Fibroblast of mammary gland (primary cell): ENCODE measurements around the gene LBHD2.

Experiments used
- DNase-seq: peaks from one replicate; pipeline ENCODE4 v3.0.0-alpha.2; 2010; ENCODE audit warnings: low read depth
- H3K4me3 ChIP-seq: 2 replicates; pipeline ENCODE4 v1.5.1; 2011; ENCODE audit warnings: low read depth, mild to moderate bottlenecking, low read length, moderate library complexity; ENCODE audit not compliant: control insufficient read depth
- CTCF ChIP-seq: conservative IDR thresholded peaks from 2 replicates; pipeline ENCODE4 v1.5.1; 2011; ENCODE audit warnings: low read depth, low read length, inconsistent platforms; ENCODE audit not compliant: control insufficient read depth, insufficient read depth

Gene LBHD2

GRCh38 chr14:103130965-103131364, 47.0 kb downstream of the LBHD2 start:
- TF ChIP-seq CTCF, result no peak
- H3K4me3 ChIP-seq, result no peak overlapping the region
- peak; percentile 85 for DNase-seq

GRCh38 chr14:103131580-103131979, 47.6 kb downstream of the LBHD2 start:
- no peak for TF ChIP-seq CTCF
- H3K4me3 ChIP-seq, result no peak overlapping the region
- no peak for DNase-seq

- H3K4me3 ChIP-seq, result no peak overlapping the region
- DNase-seq, result no peak
These were observed 48.6 kb downstream of the LBHD2 start for GRCh38 chr14:103132381-103133209.

GRCh38 chr14:103133210-103134140, 49.5 kb downstream of the LBHD2 start:
- no peak overlapping the region for H3K4me3 ChIP-seq
- no peak for DNase-seq
- TF ChIP-seq CTCF, result no peak

More at GRCh38 chr14:103132381-103133209, 48.6 kb downstream of the LBHD2 start:
- no peak for TF ChIP-seq CTCF

- DNase-seq, result no peak
- H3K4me3 ChIP-seq, result no peak overlapping the region
- no peak for TF ChIP-seq CTCF
These were observed 50.4 kb downstream of the LBHD2 start for GRCh38 chr14:103134405-103134804.

- H3K4me3 ChIP-seq, result no peak overlapping the region
- DNase-seq, result no peak
- no peak for TF ChIP-seq CTCF
These were observed 50.9 kb downstream of the LBHD2 start for GRCh38 chr14:103134919-103135318.
